G401.6 (cell line): ENCODE results near the gene FN3KRP.

ENCODE experiments used
- FAIRE-seq: peaks from 2 replicates; lab custom pipeline; 2012; peaks lifted over from hg19 to GRCh38; lab: Jason Lieb, UNC

The FN3KRP gene, protein sequence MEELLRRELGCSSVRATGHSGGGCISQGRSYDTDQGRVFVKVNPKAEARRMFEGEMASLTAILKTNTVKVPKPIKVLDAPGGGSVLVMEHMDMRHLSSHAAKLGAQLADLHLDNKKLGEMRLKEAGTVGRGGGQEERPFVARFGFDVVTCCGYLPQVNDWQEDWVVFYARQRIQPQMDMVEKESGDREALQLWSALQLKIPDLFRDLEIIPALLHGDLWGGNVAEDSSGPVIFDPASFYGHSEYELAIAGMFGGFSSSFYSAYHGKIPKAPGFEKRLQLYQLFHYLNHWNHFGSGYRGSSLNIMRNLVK

DNA sequence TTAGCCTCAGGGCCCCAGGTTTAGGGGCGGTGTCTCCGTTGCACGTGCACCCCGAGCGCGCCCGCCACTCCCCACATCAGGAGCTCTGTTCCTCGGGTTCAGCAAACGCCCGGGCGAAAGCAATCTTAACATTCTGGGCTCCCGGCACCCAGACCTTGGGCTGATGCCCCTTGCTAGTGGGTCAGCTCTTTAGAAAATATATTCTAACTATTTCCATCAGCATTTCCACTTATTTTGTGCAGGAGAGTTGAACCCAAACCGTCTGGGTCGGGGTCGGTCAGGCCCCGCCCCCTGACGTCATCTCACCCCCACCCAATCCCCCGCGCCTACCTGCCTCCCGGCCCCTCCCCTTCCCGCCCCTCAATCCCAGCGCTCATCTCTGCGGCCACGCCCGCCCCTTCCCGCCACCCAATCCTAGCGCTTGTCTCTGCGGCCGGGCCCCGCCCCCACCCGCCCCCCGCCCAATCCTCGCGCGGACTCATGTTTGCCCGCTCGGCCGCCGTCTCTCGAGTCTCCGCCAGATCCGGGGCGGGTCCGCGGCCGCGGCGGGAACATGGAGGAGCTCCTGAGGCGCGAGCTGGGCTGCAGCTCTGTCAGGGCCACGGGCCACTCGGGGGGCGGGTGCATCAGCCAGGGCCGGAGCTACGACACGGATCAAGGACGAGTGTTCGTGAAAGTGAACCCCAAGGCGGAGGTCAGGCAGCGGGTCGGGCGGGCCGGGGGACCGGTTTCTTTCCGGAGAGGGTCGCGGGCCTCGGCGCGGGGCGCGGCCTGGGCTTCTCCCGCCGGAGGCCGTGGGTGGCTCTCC, at the start of gene FN3KRP:
Gene FN3KRP, plus strand, starts transcription at position 504 of the 808 bp plus-strand sequence. Its CDS starts 50 bp downstream, at position 554.
- no peak for FAIRE-seq

DNA sequence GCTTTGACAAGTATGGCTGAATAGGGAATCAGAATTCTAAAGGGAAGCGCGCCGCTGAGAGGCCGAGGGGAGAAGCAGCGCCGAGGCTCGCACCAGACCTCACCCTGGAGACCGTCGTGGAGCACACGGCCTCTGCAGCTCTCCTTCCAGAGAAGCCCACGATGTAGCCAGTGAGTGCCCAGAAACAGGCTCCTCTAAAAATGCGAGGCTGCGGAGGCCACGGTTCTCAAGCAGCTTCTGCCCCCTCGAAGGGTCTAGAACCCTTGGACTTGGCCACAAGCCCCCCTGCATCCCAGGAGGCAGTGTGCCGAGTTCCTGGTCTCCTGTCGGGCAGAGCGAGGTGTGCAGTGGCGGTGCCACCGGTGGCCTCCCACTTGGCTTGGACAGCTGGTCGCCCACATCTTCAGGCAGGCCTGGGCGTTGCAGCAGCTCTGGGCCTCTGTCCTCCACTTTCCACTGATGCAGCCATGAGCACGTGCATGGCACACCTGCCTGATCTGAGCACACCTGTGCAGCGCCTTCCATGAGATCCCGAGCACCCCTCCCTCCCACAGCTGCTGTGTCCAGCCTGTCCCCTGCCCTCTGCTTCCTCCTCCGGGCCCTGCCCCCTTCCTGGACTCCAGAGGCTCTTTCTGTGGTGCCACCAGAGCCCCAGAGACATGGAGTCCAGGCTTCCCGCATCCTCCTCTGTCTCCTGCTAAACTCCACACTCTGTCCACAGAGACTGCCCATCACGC, 49.4 kb upstream of the FN3KRP start:
- no peak for FAIRE-seq

GRCh38 chr17:82667668-82668000, 48.9 kb upstream of the FN3KRP start:
- no peak for FAIRE-seq

DNA sequence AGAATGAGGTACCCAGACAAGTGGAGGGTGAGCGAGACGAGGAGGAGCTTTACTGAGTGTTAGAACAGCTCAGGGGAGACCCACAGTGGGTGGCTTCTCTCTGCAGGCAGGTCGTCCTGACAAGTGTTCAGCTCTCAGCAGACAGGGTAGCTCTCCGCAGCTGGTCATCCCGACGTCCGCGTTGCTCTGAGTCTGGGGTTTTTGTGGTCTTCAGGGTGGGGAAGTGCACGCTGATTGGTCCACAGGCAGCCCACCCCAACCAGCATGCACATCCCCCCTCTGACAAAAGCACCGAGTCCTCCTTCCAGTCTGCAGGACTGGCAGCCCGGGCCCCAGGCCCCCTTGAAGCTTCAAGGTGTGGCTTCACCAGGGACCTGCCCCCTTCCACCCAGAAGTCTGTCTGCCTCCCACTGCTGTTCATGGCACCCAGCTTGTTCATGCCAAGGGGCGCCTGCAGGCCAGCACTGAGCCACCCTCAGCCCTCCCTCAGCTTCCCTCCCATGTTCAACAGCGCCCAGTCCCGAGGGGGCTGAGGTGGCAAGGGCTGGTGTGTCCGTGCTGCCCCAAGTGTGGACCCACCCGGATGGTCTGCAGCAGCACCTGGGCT, 48.4 kb upstream of the FN3KRP start:
- no peak for FAIRE-seq

DNA sequence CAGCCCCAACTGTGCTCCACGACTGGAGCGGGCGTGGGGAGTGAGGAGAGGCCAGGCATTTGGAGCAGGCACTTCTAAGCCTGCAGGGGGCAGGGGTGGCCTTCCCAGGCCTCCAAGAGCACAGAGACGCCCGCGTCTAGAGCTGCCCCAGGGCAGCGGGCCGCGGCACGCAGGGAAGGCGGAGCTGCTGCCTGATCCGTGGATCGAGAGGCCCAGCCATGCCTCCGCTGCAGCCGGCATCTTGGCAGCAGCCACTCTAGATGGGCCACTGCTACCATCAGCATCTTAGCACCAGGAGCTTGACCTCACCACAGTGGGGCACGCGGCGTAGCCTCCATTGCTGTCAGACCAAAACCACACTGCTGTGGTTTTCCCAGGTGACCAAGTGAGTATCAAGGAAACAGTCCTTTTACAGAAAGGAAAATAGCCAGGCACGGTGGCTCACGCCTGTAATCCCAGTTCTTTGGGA, 47.8 kb upstream of the FN3KRP start:
- no peak for FAIRE-seq

- no peak for FAIRE-seq
Observed at GRCh38 chr17:82670661-82671450, 45.6 kb upstream of the FN3KRP start.

DNA sequence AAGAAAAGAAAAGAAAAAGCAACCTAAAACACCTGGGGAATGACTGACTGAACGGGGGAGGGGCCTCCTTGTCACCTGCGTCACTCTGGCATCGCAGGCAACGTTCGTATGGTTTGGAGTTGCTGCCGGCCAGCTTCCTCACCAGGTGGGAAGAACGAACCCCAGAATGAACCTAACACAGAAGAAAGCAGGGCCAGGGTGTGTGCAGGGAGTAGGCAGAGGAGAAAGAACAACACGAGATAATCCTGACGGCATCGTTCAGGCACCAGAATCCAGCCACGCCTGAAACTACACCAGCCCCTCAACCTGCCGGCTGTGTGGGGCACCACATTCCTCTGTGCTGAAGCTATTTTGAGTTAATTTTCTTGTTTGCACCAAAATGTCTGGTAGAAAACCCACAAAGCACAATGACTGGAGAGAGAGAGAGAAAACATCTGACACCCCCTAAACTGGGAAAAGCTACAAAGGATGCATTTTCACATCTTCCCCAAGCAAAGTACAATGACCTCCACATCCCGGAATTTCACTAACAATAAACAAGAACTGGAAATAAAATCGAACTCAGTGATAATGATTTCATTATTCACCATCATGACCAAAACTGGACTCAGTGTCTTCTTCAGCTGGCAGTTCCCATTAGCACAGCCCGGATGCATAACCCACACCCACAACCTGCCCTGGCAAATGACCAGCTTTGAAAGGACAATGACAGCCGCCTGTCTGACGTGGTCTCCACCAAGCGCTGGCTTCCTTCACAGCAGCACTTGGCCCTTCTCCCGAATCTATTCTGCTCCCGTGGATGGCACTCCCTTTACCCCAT, 41.6 kb upstream of the FN3KRP start:
- no peak for FAIRE-seq

GRCh38 chr17:82675476-82676245, 40.8 kb upstream of the FN3KRP start:
- FAIRE-seq = no peak

- no peak for FAIRE-seq
Observed at GRCh38 chr17:82677353-82677925, 39.1 kb upstream of the FN3KRP start.

DNA sequence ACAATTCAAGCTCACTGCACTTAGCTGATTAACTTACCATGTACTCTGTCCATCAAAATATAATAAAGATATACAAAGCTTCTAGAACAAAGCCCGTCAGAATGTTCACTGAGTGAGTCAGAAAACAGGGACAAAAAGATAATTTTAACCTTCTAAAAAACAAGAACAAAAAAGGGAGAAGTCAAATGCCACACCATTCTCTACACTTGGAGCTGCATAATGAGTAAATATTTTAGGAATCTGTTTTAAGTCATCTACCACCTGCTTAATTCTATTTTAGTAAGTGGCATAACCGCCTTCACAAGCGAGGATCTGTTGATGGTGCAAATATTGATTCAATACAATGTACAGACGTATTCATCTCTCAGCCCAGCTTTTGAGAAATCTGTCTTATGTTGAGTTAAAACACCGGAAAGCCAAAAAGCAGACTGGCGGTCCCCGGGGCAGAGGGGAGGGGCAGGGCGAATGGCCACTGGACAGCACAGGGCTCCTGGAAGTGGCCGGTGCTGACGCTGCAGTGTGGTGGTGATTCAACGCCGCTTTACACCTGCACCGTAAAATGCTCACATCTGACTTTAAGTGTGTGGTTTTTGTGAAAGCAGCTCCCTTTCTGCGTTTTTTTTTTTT, 38.1 kb upstream of the FN3KRP start:
- no peak for FAIRE-seq

DNA sequence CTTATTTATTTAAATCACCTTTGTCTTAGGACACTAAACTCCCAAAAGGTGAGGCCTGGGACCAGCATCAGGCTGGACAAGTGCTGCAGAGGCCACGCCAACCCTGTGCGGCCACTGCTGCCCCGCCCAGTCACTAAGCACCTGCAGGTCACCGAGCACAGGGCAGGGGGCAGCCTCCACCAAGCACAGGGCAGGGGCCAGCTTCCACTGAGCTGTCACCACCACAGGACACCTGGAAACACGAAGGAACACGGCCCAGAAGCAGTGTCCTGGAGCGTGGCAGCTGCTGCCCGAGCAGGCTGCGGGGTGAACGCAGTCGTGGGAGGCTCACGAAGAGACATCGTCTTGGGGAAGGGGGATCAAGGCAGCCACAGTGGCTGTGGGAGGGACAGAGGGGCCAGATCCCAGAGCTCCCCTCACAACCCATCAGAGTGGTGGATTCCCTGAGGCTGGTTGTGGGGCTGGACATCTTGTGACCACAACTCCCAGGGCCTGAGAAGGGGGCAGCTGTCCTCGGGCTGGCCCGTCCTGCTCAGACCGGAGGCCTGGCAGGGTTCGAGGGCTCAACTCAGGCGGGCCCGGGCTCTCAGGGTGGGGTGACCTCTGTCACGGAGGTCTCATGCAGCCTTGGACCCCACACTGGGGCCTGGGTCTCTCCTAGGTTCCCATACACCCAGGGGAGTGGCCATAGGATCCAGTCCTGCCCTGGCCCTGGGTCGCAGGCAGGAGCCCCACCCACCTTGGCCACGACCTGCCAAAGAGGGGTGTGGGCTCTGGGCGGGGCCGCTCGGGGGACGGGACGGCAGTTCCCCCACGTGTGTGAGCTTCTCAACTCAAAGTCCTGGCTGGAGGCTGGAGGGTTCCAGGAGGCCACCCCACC, 36.7 kb upstream of the FN3KRP start:
- no peak for FAIRE-seq

- FAIRE-seq = no peak
Observed at GRCh38 chr17:82681547-82681946, 35.0 kb upstream of the FN3KRP start.

DNA sequence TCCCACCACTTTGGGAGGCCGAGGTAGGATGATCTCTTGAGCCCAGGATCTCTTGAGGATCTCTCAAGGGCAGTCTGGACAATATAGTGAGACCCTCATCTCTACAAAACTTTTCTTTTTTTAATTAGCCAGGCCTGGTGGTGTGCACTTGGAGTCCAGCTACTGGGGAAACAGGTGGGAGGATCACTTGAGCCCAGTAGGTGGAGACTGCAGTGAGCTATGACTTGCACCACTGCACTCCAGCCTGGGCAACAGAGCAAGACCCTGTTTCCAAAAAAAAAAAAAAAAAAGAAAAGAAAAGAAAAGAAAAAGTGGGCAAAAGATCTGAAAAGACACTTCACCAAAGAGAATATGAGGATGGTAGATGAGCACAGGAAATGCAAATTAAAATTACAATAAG, 33.0 kb upstream of the FN3KRP start:
- no peak for FAIRE-seq

GRCh38 chr17:82684228-82684841, 32.2 kb upstream of the FN3KRP start:
- no peak for FAIRE-seq

DNA sequence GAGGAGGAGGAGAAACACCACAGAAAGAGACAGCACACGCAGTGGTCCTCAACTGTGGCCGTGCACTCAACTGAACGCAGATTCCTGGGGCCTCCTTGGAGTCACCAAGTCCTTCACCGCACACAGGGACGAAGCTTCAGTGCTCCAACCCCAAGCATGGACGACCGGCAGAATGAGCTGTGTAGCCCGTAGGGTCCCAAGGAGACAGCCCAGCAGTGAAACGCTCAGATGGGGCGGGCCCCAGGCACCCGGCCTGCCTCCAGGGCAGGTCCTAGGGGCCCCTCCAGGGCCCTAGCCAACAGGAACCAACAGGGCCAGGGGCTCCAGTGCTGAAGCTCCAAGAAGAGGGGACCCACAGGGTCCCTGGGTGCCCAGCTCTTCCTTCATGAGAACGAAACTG, 31.2 kb upstream of the FN3KRP start:
- FAIRE-seq = no peak

- FAIRE-seq = no peak
Observed at GRCh38 chr17:82686366-82687324, 29.9 kb upstream of the FN3KRP start.
